GM23248 (cell line): ENCODE measurements around the gene ME2.

Experiments used
- EZH2 ChIP-seq: fragments of 200-600 bp; sonication (generic); IDR thresholded peaks from 2 replicates; pipeline ENCODE4 v1.6.1; 2018; ENCODE audit warnings: antibody characterized with exemption, mild to moderate bottlenecking; ENCODE audit not compliant: insufficient read depth, poor library complexity, severe bottlenecking
- EZH2phosphoT487 ChIP-seq: fragments of 200-600 bp; sonication (generic); IDR thresholded peaks from 2 replicates; pipeline ENCODE4 v1.6.1; 2018; ENCODE audit warnings: antibody characterized with exemption, moderate library complexity, mild to moderate bottlenecking, low read depth; ENCODE audit not compliant: insufficient read depth

- TF ChIP-seq EZH2 (no peak), EZH2phosphoT487 (no peak)
Measured at GRCh38 chr18:50836521-50836957, 42.4 kb upstream of the ME2 start.
